ENCODE results near the gene RNF149. TPM values are rescaled to one million over a fixed set of nuclear protein-coding genes. Genes with fewer than 3 reads are reported as not detected.

RNF149 gene
- total RNA-seq, 1 donor from 2014 or later, result 43.3 TPM

DNA sequence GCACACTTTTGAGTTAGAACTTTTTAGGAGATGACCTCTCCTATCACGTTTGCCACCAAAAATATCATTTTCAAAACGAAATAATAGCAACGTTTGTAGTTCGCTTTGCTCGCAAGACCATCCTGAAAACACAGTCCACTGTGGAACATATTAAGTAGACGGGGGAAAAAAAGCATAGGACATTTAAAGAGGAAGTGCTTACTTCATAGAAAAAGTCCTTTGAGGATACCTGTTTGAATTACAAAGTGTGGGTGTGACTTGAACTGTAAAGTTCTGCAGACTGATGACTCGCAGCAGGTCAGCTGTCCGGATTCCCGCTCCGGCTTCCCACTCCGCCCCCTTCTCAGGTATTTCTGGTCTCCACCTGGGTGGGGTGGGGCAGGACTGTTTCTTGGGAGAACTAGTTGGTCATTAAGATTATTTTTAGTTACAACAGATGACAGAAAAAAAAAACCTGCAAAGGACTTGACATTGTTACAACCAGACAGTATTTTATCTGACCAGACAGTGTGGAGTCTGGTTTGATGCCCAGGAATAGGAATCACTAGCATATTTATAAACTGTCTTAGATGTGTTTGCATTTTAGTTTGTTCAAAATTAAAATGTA is 42.5 kb downstream of the RNF149 start:
- Histone ChIP-seq H3K36me3 (ENCODE audit: control insufficient read depth in 3 of 3, insufficient read depth in 3 of 3, low read length in 3 of 3) (peaks cover 16 to 43% (median 35%) of the 10 kb centered on the region in 3 donors), H3K27me3 (ENCODE audit: control insufficient read depth in 3 of 3, insufficient read depth in 3 of 3, low read length in 3 of 3) (no peaks in the 10 kb centered on the region), H3K4me1 (ENCODE audit: control insufficient read depth in 3 of 3, insufficient read depth in 3 of 3, low read length in 3 of 3) (peaks cover 5 to 6% (median 6%) of the 10 kb centered on the region in 3 donors), H3K9me3 (ENCODE audit: control insufficient read depth in 3 of 3, low read length in 3 of 3) (no peaks in the 10 kb centered on the region), H3K9ac (ENCODE audit: low read depth in 1 of 3, low read length in 3 of 3) (no peak overlapping the region), H3K4me3 (ENCODE audit: low read length in 3 of 3) (no peak overlapping the region), H3K27ac (ENCODE audit: low read depth, low read length) (no peak overlapping the region)

- Histone ChIP-seq H3K9ac (ENCODE audit: low read depth in 1 of 3, low read length in 3 of 3) (no peak overlapping the region), H3K27me3 (ENCODE audit: control insufficient read depth in 3 of 3, insufficient read depth in 3 of 3, low read length in 3 of 3) (no peaks in the 10 kb centered on the region), H3K36me3 (ENCODE audit: control insufficient read depth in 3 of 3, insufficient read depth in 3 of 3, low read length in 3 of 3) (peaks cover 13 to 32% (median 30%) of the 10 kb centered on the region in 3 donors), H3K9me3 (ENCODE audit: control insufficient read depth in 3 of 3, low read length in 3 of 3) (no peaks in the 10 kb centered on the region), H3K4me1 (ENCODE audit: control insufficient read depth in 3 of 3, insufficient read depth in 3 of 3, low read length in 3 of 3) (peaks cover 5 to 6% (median 6%) of the 10 kb centered on the region in 3 donors), H3K4me3 (ENCODE audit: low read length in 3 of 3) (no peak overlapping the region), H3K27ac (ENCODE audit: low read depth, low read length) (no peak overlapping the region)
Measured at GRCh38 chr2:101264360-101264939, 44.1 kb downstream of the RNF149 start.

DNA sequence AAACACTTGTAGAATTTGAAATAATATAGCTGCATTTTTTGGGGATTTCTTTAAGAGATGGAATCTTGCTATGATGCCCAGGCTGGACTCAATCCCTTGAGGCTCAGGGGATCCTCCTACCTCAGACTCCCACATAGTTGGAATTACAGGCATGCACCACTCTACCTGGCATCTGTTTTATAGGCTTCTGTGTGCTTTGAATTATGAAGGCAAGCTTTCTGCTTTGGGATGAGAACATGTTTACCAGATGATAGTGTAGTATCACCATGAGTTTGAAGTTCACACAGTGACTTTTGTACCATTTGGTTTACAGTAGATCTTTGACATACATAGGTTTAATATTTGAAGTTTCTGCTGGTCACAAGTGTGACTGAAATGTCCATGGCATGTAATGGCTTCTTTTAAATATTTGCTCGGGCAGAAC is 45.1 kb downstream of the RNF149 start:
- H3K9ac ChIP-seq (ENCODE audit: low read depth in 1 of 3, low read length in 3 of 3), result no peak overlapping the region

DNA sequence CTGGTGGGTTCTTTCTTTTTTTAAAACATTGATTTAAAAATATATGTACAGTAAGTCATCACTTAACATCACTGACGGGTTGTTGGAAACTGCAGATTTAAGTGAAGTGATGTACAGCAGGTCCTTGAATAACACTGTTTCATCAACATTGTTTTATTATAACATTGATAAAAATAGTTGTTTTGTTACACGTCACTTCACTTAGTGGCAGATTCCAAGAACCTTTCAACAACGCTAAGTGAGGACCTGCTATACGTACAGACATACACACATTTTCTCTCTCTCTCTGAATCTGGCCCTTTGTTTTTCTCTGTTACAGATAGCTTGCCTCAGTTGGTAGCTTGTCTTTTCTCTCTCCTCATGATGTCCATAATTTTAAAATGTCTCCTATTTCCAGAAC is 46.4 kb downstream of the RNF149 start:
- no peak overlapping the region for H3K27ac ChIP-seq (ENCODE audit: low read depth, low read length)
- H3K9ac ChIP-seq (ENCODE audit: low read depth in 1 of 3, low read length in 3 of 3), result no peak overlapping the region
- H3K27me3 ChIP-seq (ENCODE audit: control insufficient read depth in 3 of 3, insufficient read depth in 3 of 3, low read length in 3 of 3), result no peaks in the 10 kb centered on the region
- peaks cover 5 to 6% (median 6%) of the 10 kb centered on the region in 3 donors for H3K4me1 ChIP-seq (ENCODE audit: control insufficient read depth in 3 of 3, insufficient read depth in 3 of 3, low read length in 3 of 3)
- H3K36me3 ChIP-seq (ENCODE audit: control insufficient read depth in 3 of 3, insufficient read depth in 3 of 3, low read length in 3 of 3), result peaks cover 18 to 32% (median 29%) of the 10 kb centered on the region in 3 donors
- peaks cover 0 to 3% (median 0%) of the 10 kb centered on the region in 3 donors for H3K9me3 ChIP-seq (ENCODE audit: control insufficient read depth in 3 of 3, low read length in 3 of 3)
- no peak overlapping the region for H3K4me3 ChIP-seq (ENCODE audit: low read length in 3 of 3)

More for the DNA sequence above, 45.1 kb downstream of the RNF149 start:
- H3K9me3 ChIP-seq (ENCODE audit: control insufficient read depth in 3 of 3, low read length in 3 of 3), result peaks cover 0 to 3% (median 0%) of the 10 kb centered on the region in 3 donors
- no peak overlapping the region for H3K4me3 ChIP-seq (ENCODE audit: low read length in 3 of 3)
- H3K4me1 ChIP-seq (ENCODE audit: control insufficient read depth in 3 of 3, insufficient read depth in 3 of 3, low read length in 3 of 3), result peaks cover 5 to 6% (median 6%) of the 10 kb centered on the region in 3 donors
- peaks cover 21 to 40% (median 34%) of the 10 kb centered on the region in 3 donors for H3K36me3 ChIP-seq (ENCODE audit: control insufficient read depth in 3 of 3, insufficient read depth in 3 of 3, low read length in 3 of 3)
- no peak overlapping the region for H3K27ac ChIP-seq (ENCODE audit: low read depth, low read length)
- no peaks in the 10 kb centered on the region for H3K27me3 ChIP-seq (ENCODE audit: control insufficient read depth in 3 of 3, insufficient read depth in 3 of 3, low read length in 3 of 3)

DNA sequence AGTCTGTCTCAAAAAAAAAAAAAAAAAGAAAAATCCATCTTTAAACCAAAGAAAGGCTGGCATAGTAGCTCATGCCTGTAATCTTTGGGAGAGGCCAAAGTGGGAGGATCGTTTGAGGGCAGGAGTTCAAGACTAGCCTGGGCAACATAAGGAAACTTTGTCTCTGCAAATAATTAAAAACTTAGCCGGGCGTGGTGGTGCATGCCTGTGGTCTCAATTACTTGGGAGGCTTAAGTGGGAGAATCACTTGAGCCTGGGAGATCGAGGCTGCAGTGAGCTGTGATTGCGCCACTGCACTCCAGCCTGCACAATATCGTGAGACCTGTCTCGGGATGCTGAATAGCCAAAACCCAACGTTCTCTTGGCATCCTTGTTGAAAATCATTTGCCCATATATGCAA is 49.7 kb downstream of the RNF149 start:
- H3K9ac ChIP-seq (ENCODE audit: low read depth in 1 of 3, low read length in 3 of 3), result no peak overlapping the region
- peaks cover 13 to 14% (median 13%) of the 10 kb centered on the region in 3 donors for H3K4me1 ChIP-seq (ENCODE audit: control insufficient read depth in 3 of 3, insufficient read depth in 3 of 3, low read length in 3 of 3)
- H3K36me3 ChIP-seq (ENCODE audit: control insufficient read depth in 3 of 3, insufficient read depth in 3 of 3, low read length in 3 of 3), result peaks cover 13 to 24% (median 19%) of the 10 kb centered on the region in 3 donors
- no peak overlapping the region for H3K4me3 ChIP-seq (ENCODE audit: low read length in 3 of 3)
- peaks cover 0 to 3% (median 0%) of the 10 kb centered on the region in 3 donors for H3K9me3 ChIP-seq (ENCODE audit: control insufficient read depth in 3 of 3, low read length in 3 of 3)
- no peak overlapping the region for H3K27ac ChIP-seq (ENCODE audit: low read depth, low read length)
- H3K27me3 ChIP-seq (ENCODE audit: control insufficient read depth in 3 of 3, insufficient read depth in 3 of 3, low read length in 3 of 3), result no peaks in the 10 kb centered on the region

DNA sequence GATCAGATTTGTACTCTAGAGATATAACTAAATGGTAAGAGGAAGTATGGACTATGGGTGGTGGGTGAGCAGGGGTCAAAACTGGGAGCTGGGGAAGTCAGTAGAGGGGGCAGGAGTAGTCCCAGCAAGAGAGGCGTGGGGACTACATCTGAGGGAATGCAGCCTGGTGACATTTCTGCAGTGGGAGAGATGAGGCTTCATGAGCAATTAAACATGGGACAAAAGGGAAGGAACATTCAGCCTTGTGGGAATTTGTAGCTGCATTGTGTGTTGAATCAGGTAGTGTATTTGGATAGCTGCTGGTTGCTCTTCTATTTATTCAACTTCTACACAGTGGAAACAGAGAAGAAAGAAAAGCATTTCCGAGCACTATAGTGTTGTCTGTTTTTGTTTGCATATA is 52.2 kb downstream of the RNF149 start:
- H3K36me3 ChIP-seq (ENCODE audit: control insufficient read depth in 3 of 3, insufficient read depth in 3 of 3, low read length in 3 of 3), result peaks cover 11 to 15% (median 11%) of the 10 kb centered on the region in 3 donors
- peaks cover 0 to 3% (median 0%) of the 10 kb centered on the region in 3 donors for H3K9me3 ChIP-seq (ENCODE audit: control insufficient read depth in 3 of 3, low read length in 3 of 3)
- H3K9ac ChIP-seq (ENCODE audit: low read depth in 1 of 3, low read length in 3 of 3), result no peak overlapping the region
- peaks cover 18 to 26% (median 22%) of the 10 kb centered on the region in 3 donors for H3K4me1 ChIP-seq (ENCODE audit: control insufficient read depth in 3 of 3, insufficient read depth in 3 of 3, low read length in 3 of 3)
- no peak overlapping the region for H3K4me3 ChIP-seq (ENCODE audit: low read length in 3 of 3)
- no peaks in the 10 kb centered on the region for H3K27me3 ChIP-seq (ENCODE audit: control insufficient read depth in 3 of 3, insufficient read depth in 3 of 3, low read length in 3 of 3)
- no peak overlapping the region for H3K27ac ChIP-seq (ENCODE audit: low read depth, low read length)

- H3K9ac ChIP-seq (ENCODE audit: low read depth in 1 of 3, low read length in 3 of 3), result no peak overlapping the region
- H3K9me3 ChIP-seq (ENCODE audit: control insufficient read depth in 3 of 3, low read length in 3 of 3), result peaks cover 0 to 3% (median 0%) of the 10 kb centered on the region in 3 donors
- H3K27me3 ChIP-seq (ENCODE audit: control insufficient read depth in 3 of 3, insufficient read depth in 3 of 3, low read length in 3 of 3), result no peaks in the 10 kb centered on the region
- H3K4me1 ChIP-seq (ENCODE audit: control insufficient read depth in 3 of 3, insufficient read depth in 3 of 3, low read length in 3 of 3), result peaks cover 18 to 26% (median 22%) of the 10 kb centered on the region in 3 donors
- peaks cover 8 to 15% (median 9%) of the 10 kb centered on the region in 3 donors for H3K36me3 ChIP-seq (ENCODE audit: control insufficient read depth in 3 of 3, insufficient read depth in 3 of 3, low read length in 3 of 3)
- H3K4me3 ChIP-seq (ENCODE audit: low read length in 3 of 3), result no peak overlapping the region
- no peak overlapping the region for H3K27ac ChIP-seq (ENCODE audit: low read depth, low read length)
Measured at GRCh38 chr2:101255501-101255900, 53.0 kb downstream of the RNF149 start.

DNA sequence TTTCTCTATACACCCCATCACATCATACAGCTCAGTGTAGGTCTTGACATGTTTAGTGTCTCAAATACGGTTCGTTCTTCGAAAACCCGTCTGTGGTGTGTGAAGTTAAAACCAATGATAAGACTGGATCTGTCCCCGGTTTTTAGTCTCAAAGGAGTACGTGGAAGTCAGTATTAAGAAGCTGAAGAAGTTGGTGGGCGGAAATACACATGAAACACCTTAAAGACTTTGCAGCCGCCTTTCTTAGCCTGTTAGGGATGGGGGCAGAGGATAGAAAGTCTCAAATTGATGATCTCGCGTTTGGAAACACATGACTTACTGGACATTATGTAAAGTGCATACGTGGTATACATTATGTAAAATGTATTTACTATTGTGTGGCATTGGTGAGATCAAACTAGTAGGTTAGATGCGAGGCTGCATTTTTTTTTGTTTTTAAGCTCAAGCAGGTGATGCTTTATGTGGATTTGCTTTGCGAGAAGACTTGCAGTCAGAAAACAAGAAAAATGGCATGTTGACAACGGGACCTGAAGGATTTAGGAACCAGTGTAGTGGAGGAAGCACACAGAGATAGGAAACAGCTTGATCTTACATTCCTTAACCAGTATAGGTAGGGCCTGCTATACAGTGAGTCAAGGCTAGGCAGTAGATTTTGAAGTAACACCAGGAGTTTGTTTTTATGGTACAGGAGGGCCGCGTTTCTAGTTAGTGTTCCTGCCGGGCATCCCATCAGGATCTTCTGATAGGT is 54.6 kb downstream of the RNF149 start:
- Histone ChIP-seq H3K27ac (ENCODE audit: low read depth, low read length) (peak overlapping the region; percentile 87), H3K9ac (ENCODE audit: low read depth in 1 of 3, low read length in 3 of 3) (peak overlapping the region; percentile 89 to 96 (median 94)), H3K4me1 (ENCODE audit: control insufficient read depth in 3 of 3, insufficient read depth in 3 of 3, low read length in 3 of 3) (peaks cover 18 to 26% (median 22%) of the 10 kb centered on the region in 3 donors), H3K36me3 (ENCODE audit: control insufficient read depth in 3 of 3, insufficient read depth in 3 of 3, low read length in 3 of 3) (peaks cover 3 to 7% (median 4%) of the 10 kb centered on the region in 3 donors), H3K27me3 (ENCODE audit: control insufficient read depth in 3 of 3, insufficient read depth in 3 of 3, low read length in 3 of 3) (no peaks in the 10 kb centered on the region), H3K4me3 (ENCODE audit: low read length in 3 of 3) (peak overlapping the region; percentile 78 to 94 (median 89)), H3K9me3 (ENCODE audit: control insufficient read depth in 3 of 3, low read length in 3 of 3) (peaks cover 0 to under 1% (median 0%) of the 10 kb centered on the region in 3 donors)

- Histone ChIP-seq H3K4me3 (ENCODE audit: low read length in 3 of 3) (peak overlapping the region; percentile 78 to 94 (median 89)), H3K36me3 (ENCODE audit: control insufficient read depth in 3 of 3, insufficient read depth in 3 of 3, low read length in 3 of 3) (peaks cover 0 to 4% (median 0%) of the 10 kb centered on the region in 3 donors), H3K9ac (ENCODE audit: low read depth in 1 of 3, low read length in 3 of 3) (peak overlapping the region; percentile 89 to 96 (median 94)), H3K27me3 (ENCODE audit: control insufficient read depth in 3 of 3, insufficient read depth in 3 of 3, low read length in 3 of 3) (no peaks in the 10 kb centered on the region), H3K9me3 (ENCODE audit: control insufficient read depth in 3 of 3, low read length in 3 of 3) (no peaks in the 10 kb centered on the region), H3K27ac (ENCODE audit: low read depth, low read length) (peak overlapping the region; percentile 87), H3K4me1 (ENCODE audit: control insufficient read depth in 3 of 3, insufficient read depth in 3 of 3, low read length in 3 of 3) (peaks cover 18 to 26% (median 22%) of the 10 kb centered on the region in 3 donors)
Measured at GRCh38 chr2:101253013-101253702, 55.3 kb downstream of the RNF149 start.

Data from skeletal muscle tissue (tissue), 4 donors.